Measurements from ENCODE around the gene LRRC8B.
"Not testable (repeated sequence)": the region's sequence is repeated elsewhere in the genome, so short reads cannot be mapped to it uniquely, and the experiment has no call there.

Gene LRRC8B

GRCh38 chr1:89589515-89589914 is 64.9 kb downstream of the LRRC8B start:
- Histone ChIP-seq H3K9me2 (replicated peaks; ENCODE audit: low read depth, low read length) (no peaks in the 10 kb centered on the region), H3K4me2 (ENCODE audit: low read depth, low read length, poor library complexity, severe bottlenecking) (no peak overlapping the region), H3K9me3 (ENCODE audit: insufficient read depth, low read depth, low read length) (no peaks in the 10 kb centered on the region), H3K4me3 (ENCODE audit: low read length, poor library complexity, severe bottlenecking) (no peak overlapping the region), H3K4me1 (ENCODE audit: insufficient read depth, low read length, poor library complexity, severe bottlenecking) (peaks cover 4% of the 10 kb centered on the region), H3F3A (ENCODE audit: low read depth) (no peaks in the 10 kb centered on the region), H4K20me1 (ENCODE audit: insufficient read depth, low read length, poor library complexity, severe bottlenecking) (no peaks in the 10 kb centered on the region), H3K36me3 (ENCODE audit: insufficient read depth, low read length) (peaks cover 22% of the 10 kb centered on the region; the same call in 1 of the 2 replicates), H3K9ac (ENCODE audit: low read depth, low read length, poor library complexity, severe bottlenecking) (no peak overlapping the region), H3K27me3 (ENCODE audit: insufficient read depth, low read length, poor library complexity, severe bottlenecking) (no peaks in the 10 kb centered on the region), H2AFZ (ENCODE audit: low read length) (no peak overlapping the region), H3K79me2 (ENCODE audit: insufficient read depth, low read length) (no peaks in the 10 kb centered on the region)
- TF ChIP-seq CTCF (conservative IDR thresholded peaks at IDR 0.05; ENCODE audit: low read length) (no peak), EZH2phosphoT487 (IDR thresholded peaks at IDR 0.05; ENCODE audit: borderline replicate concordance) (no peak)

GRCh38 chr1:89590341-89591080 is 65.9 kb downstream of the LRRC8B start:
- H2AFZ ChIP-seq (ENCODE audit: low read length) = no peak overlapping the region
- TF ChIP-seq CTCF (conservative IDR thresholded peaks at IDR 0.05; ENCODE audit: low read length) (no peak), EZH2phosphoT487 (IDR thresholded peaks at IDR 0.05; ENCODE audit: borderline replicate concordance) (no peak)
- H3K4me1 ChIP-seq (ENCODE audit: insufficient read depth, low read length, poor library complexity, severe bottlenecking) = peaks cover 4% of the 10 kb centered on the region
- H3K9me3 ChIP-seq (ENCODE audit: insufficient read depth, low read depth, low read length) = no peaks in the 10 kb centered on the region
- no peaks in the 10 kb centered on the region for H3K9me2 ChIP-seq (replicated peaks; ENCODE audit: low read depth, low read length)
- no peaks in the 10 kb centered on the region for H4K20me1 ChIP-seq (ENCODE audit: insufficient read depth, low read length, poor library complexity, severe bottlenecking)
- no peak overlapping the region for H3K4me2 ChIP-seq (ENCODE audit: low read depth, low read length, poor library complexity, severe bottlenecking)
- H3K4me3 ChIP-seq (ENCODE audit: low read length, poor library complexity, severe bottlenecking) = no peak overlapping the region
- no peaks in the 10 kb centered on the region for H3F3A ChIP-seq (ENCODE audit: low read depth)
- H3K9ac ChIP-seq (ENCODE audit: low read depth, low read length, poor library complexity, severe bottlenecking) = no peak overlapping the region
- no peaks in the 10 kb centered on the region for H3K79me2 ChIP-seq (ENCODE audit: insufficient read depth, low read length)
- peaks cover 19% of the 10 kb centered on the region; the same call in 1 of the 2 replicates for H3K36me3 ChIP-seq (ENCODE audit: insufficient read depth, low read length)
- no peaks in the 10 kb centered on the region for H3K27me3 ChIP-seq (ENCODE audit: insufficient read depth, low read length, poor library complexity, severe bottlenecking)

DNA sequence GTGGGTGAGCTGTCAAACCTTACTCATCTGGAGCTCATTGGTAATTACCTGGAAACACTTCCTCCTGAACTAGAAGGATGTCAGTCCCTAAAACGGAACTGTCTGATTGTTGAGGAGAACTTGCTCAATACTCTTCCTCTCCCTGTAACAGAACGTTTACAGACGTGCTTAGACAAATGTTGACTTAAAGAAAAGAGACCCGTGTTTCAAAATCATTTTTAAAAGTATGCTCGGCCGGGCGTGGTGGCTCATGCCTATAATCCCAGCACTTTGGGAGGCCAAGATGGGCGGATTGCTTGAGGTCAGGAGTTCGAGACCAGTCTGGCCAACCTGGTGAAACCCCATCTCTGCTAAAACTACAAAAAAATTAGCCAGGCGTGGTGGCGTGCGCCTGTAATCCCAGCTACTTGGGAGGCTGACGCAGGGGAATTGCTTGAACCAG is 68.3 kb downstream of the LRRC8B start:
- not testable (repeated sequence) for H3K4me1 ChIP-seq (ENCODE audit: insufficient read depth, low read length, poor library complexity, severe bottlenecking); H3K9me2 ChIP-seq (replicated peaks; ENCODE audit: low read depth, low read length); H2AFZ ChIP-seq (ENCODE audit: low read length); H3K27me3 ChIP-seq (ENCODE audit: insufficient read depth, low read length, poor library complexity, severe bottlenecking); H3F3A ChIP-seq (ENCODE audit: low read depth); H3K9ac ChIP-seq (ENCODE audit: low read depth, low read length, poor library complexity, severe bottlenecking); H3K9me3 ChIP-seq (ENCODE audit: insufficient read depth, low read depth, low read length); H3K4me3 ChIP-seq (ENCODE audit: low read length, poor library complexity, severe bottlenecking); H4K20me1 ChIP-seq (ENCODE audit: insufficient read depth, low read length, poor library complexity, severe bottlenecking); H3K79me2 ChIP-seq (ENCODE audit: insufficient read depth, low read length); H3K4me2 ChIP-seq (ENCODE audit: low read depth, low read length, poor library complexity, severe bottlenecking)
- H3K36me3 ChIP-seq (ENCODE audit: insufficient read depth, low read length) = peaks cover 16% of the 10 kb centered on the region; the same call in 1 of the 2 replicates

Measured in Loucy (cell line).